Prostate gland (tissue), 2 donors: ENCODE data around the gene GON7. TPM values are rescaled to one million over a fixed set of nuclear protein-coding genes. Genes with fewer than 3 reads are reported as not detected.

Source experiments
- DNase-seq: peaks from one replicate; pipeline ENCODE4 v3.0.0-alpha.2; 2019; ENCODE audit warnings: low spot score
- H3K27ac ChIP-seq, 2 donors: fragments of 200-600 bp; sonication (generic); 2 replicates each; pipeline ENCODE4 v1.5.1; 2017 to 2019
- H3K27me3 ChIP-seq: fragments of 200-600 bp; sonication (generic); replicated peaks from 2 replicates; pipeline ENCODE4 v1.5.1; 2019; ENCODE audit not compliant: insufficient read depth
- H3K36me3 ChIP-seq, 2 donors: fragments of 200-600 bp; sonication (generic); 1 replicate in 1 of 2; 2 replicates in 1 of 2; pipeline versions ENCODE4 v1.5.1 to v1.8.1; 2017 to 2019
- H3K4me1 ChIP-seq: fragments of 200-600 bp; sonication (generic); replicated peaks from 2 replicates; pipeline ENCODE4 v1.5.1; 2019
- H3K4me3 ChIP-seq, 2 donors: fragments of 200-600 bp; sonication (generic); 2 replicates each; pipeline ENCODE4 v1.5.1; 2017 to 2019
- H3K9me3 ChIP-seq: fragments of 200-600 bp; sonication (generic); 2 replicates; pipeline ENCODE4 v1.5.1; 2017
- CTCF ChIP-seq, 4 experiments: fragments of 200-600 bp in 2 of 4; fragments of 450-650 bp in 2 of 4; sonication (generic) in 2 of 4; IDR thresholded peaks; 1 replicate in 3 of 4; 2 replicates in 1 of 4; pipeline ENCODE4 v1.5.1; 2016 to 2019; ENCODE audit warnings: antibody characterized with exemption in 4 of 4, mild to moderate bottlenecking in 2 of 4, moderate library complexity in 2 of 4
- POLR2A ChIP-seq: fragments of 450-650 bp; IDR thresholded peaks from one replicate; pipeline ENCODE4 v1.6.1; 2016; ENCODE audit warnings: antibody characterized with exemption, mild to moderate bottlenecking
- POLR2AphosphoS5 ChIP-seq: sonication (generic); formaldehyde crosslinking; IDR thresholded peaks from one replicate; pipeline ENCODE4 v1.6.1; 2017; ENCODE audit warnings: antibody characterized with exemption
- WGBS: methylation state at CpG from one replicate; pipeline ENCODE4 v1.1.5; 2018; 5-methylcytosine and 5-hydroxymethylcytosine counted together
- intact Hi-C: fragments of 100-400 bp; cut with DNase I; formaldehyde crosslinking; loops from one replicate; pipeline ENCODE4 v1.14.2; 2022
- total RNA-seq, 2 donors: library from RNA; depleted of rRNA; stranded (reverse); fragments of >200 nt; gene quantifications; one replicate each; pipeline ENCODE4 v1.1.0, GENCODE V29; 2016

The GON7 gene
- total RNA-seq, 2 donors from 2014 or later = 8.7 to 17.4 TPM

DNA sequence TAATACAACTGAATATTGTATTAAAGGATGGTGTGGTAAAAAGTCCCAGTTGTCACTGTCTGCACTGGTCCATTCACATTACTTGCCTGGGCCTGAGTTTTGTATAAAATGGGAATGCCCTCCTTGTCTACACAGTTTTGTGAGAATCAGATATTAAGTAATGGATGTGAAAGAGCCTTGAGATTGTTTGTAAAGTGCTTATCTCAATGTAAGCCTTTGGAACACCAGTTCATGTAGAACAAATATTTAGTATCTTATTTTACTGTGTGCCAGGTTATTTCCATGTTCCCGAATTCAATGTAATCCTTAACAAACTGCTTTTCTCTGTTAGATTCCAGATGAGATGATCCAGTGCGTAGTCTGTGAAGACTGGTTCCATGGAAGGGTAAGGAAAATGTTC, 7.7 kb upstream of the GON7 start:
- WGBS = 76% methylated on average over 2 of the region's 2 CpGs
- DNase-seq = no peak
- Histone ChIP-seq H3K27me3 (no peaks in the 10 kb centered on the region), H3K36me3 (no peaks in the 10 kb centered on the region), H3K27ac (no peak overlapping the region), H3K9me3 (no peaks in the 10 kb centered on the region), H3K4me3 (no peak overlapping the region), H3K4me1 (no peaks in the 10 kb centered on the region)
- TF ChIP-seq CTCF (IDR thresholded peaks at IDR 0.05) (no peak), POLR2A (no peak), POLR2AphosphoS5 (no peak)
- intact Hi-C loops = no loop called here

DNA sequence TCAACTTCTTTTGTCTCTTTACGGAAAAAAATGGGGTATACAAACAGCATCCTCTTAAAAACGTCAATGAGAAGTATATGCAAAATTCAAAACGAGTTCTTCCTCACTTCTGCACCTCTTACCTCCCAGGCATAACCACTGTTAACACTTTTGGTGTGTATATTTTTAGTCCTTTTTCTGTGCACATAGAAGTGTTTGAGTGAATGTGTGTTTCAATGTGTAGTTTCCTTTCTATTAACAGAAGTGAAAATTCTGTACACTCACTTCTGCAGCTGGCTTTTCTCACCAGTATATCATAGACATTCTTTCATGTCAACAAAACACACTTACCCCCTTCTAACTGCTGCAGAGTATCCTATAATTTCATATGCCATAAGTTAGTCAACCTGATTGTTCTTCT, 5.6 kb upstream of the GON7 start:
- Histone ChIP-seq H3K27me3 (no peaks in the 10 kb centered on the region), H3K36me3 (no peaks in the 10 kb centered on the region), H3K27ac (no peak overlapping the region), H3K4me3 (no peak overlapping the region), H3K9me3 (no peaks in the 10 kb centered on the region), H3K4me1 (no peaks in the 10 kb centered on the region)
- no peak for DNase-seq
- WGBS = 76% methylated on average over 3 of the region's 3 CpGs
- intact Hi-C loops = no loop called here
- TF ChIP-seq CTCF (IDR thresholded peaks at IDR 0.05) (no peak), POLR2A (no peak), POLR2AphosphoS5 (no peak)

- TF ChIP-seq POLR2A = no peak
- TF ChIP-seq CTCF (IDR thresholded peaks at IDR 0.05) = peak in 1 of 4 experiments; percentile 29
- Histone ChIP-seq H3K36me3 (no peaks in the 10 kb centered on the region), H3K27me3 (no peaks in the 10 kb centered on the region), H3K4me3 (peak overlapping the region; percentile 69 to 70), H3K27ac (peak overlapping the region; percentile 69 to 75), H3K9me3 (no peaks in the 10 kb centered on the region), H3K4me1 (no peaks in the 10 kb centered on the region)
- WGBS = under 1% methylated on average over 23 of the region's 23 CpGs
- no peak for DNase-seq
- intact Hi-C loops = loop anchor here (5.0 kb wide), 1 partner anchor 125 kb away; the partner anchor contains the start of gene BTBD7
Measured at GRCh38 chr14:93207468-93208308, 823 bp upstream of the GON7 start.

DNA sequence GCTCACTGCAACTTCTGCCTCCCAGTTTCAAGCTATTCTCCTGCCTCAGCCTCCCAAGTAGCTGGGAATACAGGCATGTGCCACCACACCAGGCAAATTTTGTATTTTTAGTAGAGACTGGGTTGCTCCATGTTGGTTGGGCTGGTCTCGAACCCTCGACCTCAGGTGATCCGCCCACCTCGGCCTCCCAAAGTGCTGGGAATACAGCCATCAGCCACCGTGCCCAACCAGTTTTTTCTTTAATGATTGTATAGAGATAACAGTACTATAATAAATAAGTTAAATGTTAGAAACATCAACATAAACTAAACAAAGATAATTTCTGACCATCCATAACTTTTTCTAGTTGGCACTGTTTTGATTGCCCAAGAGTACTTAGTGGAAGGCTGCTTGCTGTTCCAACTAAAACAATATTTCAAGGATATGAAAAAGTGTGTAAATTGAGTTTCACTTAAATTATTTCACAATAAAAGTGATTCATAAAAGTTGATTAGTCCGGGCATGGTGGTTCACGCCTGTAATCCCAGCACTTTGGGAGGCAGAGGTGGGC, 5.6 kb downstream of the GON7 start:
- no peak for TF ChIP-seq POLR2AphosphoS5
- TF ChIP-seq CTCF (IDR thresholded peaks at IDR 0.05) = no peak
- no peak for TF ChIP-seq POLR2A
- intact Hi-C loops = no loop called here
- DNase-seq = no peak
- H3K27me3 ChIP-seq = no peaks in the 10 kb centered on the region
- no peaks in the 10 kb centered on the region for H3K36me3 ChIP-seq
- H3K4me1 ChIP-seq = no peaks in the 10 kb centered on the region
- WGBS = 78% methylated on average over 7 of the region's 7 CpGs
- no peaks in the 10 kb centered on the region for H3K9me3 ChIP-seq
- no peak overlapping the region for H3K4me3 ChIP-seq
- H3K27ac ChIP-seq = no peak overlapping the region

DNA sequence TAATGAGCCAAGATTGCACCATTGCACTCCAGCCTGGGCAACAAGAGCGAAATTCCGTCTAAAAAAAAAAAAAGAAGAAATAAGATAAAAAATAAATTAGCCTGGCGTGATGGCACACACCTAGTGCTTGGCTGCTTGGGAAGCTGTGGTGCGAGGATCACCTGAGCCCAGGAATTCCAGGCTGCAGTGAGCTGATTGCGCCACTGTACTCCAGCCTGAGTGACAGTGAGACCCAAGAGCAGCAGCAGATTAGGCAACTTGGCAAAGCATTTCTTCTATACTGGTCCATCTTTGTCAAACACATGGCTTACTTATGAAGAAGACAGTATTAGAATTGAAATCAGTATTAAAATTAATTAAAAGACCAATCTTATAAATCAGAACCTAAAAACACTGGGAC, 6.3 kb downstream of the GON7 start:
- intact Hi-C loops = no loop called here
- no peak for TF ChIP-seq POLR2A
- TF ChIP-seq CTCF (IDR thresholded peaks at IDR 0.05) = no peak
- TF ChIP-seq POLR2AphosphoS5 = no peak
- H3K27me3 ChIP-seq = no peaks in the 10 kb centered on the region
- no peak for DNase-seq
- no peaks in the 10 kb centered on the region for H3K9me3 ChIP-seq
- H3K4me3 ChIP-seq = no peak overlapping the region
- H3K36me3 ChIP-seq = no peaks in the 10 kb centered on the region
- 95% methylated on average over 5 of the region's 5 CpGs for WGBS
- no peaks in the 10 kb centered on the region for H3K4me1 ChIP-seq
- H3K27ac ChIP-seq = no peak overlapping the region
